ENCODE data around the gene PER1. TPM values are rescaled to one million over a fixed set of nuclear protein-coding genes. Genes with fewer than 3 reads are reported as not detected.

The PER1 gene
- total and polyA plus RNA-seq, 9 of the 15 experiments (the other 6 are each of a cell fraction or from before 2014, with no cell fraction given), result 0.13 to 26.0 (median 3.4) TPM

GRCh38 chr17:8121681-8122421 lies 30.4 kb downstream of the PER1 start (continued):
- TF ChIP-seq HLTF (IDR thresholded peaks at IDR 0.05), result no peak
- TF ChIP-seq TFAP4 (CRISPR knock-in tag; IDR thresholded peaks at IDR 0.05; ENCODE audit: borderline replicate concordance), result peak; percentile 47; the same call in 1 of the 2 replicates
- TF ChIP-seq NCOA4 (IDR thresholded peaks at IDR 0.05; ENCODE audit: partially characterized antibody), result no peak
- no peak for TF ChIP-seq ZNF436 (CRISPR knock-in tag; IDR thresholded peaks at IDR 0.05)
- peak; percentile 13 for TF ChIP-seq CTCFL (IDR thresholded peaks at IDR 0.05; ENCODE audit: borderline replicate concordance, insufficient read depth, low read depth, low read length, poor library complexity, severe bottlenecking)
- TF ChIP-seq GMEB1 (CRISPR knock-in tag; IDR thresholded peaks at IDR 0.05), result no peak
- no peak for TF ChIP-seq ESRRA (IDR thresholded peaks at IDR 0.05; ENCODE audit: borderline replicate concordance, low read depth)
- no peak for TF ChIP-seq MCM2 (IDR thresholded peaks at IDR 0.05; ENCODE audit: low read depth)
- TF ChIP-seq MXI1 (IDR thresholded peaks at IDR 0.05; ENCODE audit: low read depth, low read length), result no peak
- no peak for TF ChIP-seq TCF7 (IDR thresholded peaks at IDR 0.05; ENCODE audit: borderline replicate concordance)
- TF ChIP-seq ZNF347 (CRISPR knock-in tag; IDR thresholded peaks at IDR 0.05; ENCODE audit: low read depth), result no peak
- no peak for TF ChIP-seq ZNF583 (CRISPR knock-in tag; IDR thresholded peaks at IDR 0.05)
- no peak for TF ChIP-seq ARID2 (IDR thresholded peaks at IDR 0.05)
- peak; percentile 74; the same call in 1 of the 2 replicates for TF ChIP-seq HNRNPL (IDR thresholded peaks at IDR 0.05; ENCODE audit: low read depth, low read length)
- no peak for TF ChIP-seq PHB2 (IDR thresholded peaks at IDR 0.05; ENCODE audit: low read depth)
- no peak for TF ChIP-seq AFF1 (IDR thresholded peaks at IDR 0.05; ENCODE audit: low read depth in 1 of 2, partially characterized antibody in 2 of 2)
- TF ChIP-seq HOMEZ (CRISPR knock-in tag; IDR thresholded peaks at IDR 0.05), result no peak

All from K562 (cell line).